Smooth muscle cell of the brain vasculature (primary cell): ENCODE measurements around the gene ZNF808.
"Not testable (repeated sequence)": the region's sequence is repeated elsewhere in the genome, so short reads cannot be mapped to it uniquely, and the experiment has no call there.

Experiments
- DNase-seq: peaks from one replicate; pipeline ENCODE4 v3.0.0-alpha.2; 2012; ENCODE audit warnings: low read depth, low spot score

The ZNF808 gene

DNA sequence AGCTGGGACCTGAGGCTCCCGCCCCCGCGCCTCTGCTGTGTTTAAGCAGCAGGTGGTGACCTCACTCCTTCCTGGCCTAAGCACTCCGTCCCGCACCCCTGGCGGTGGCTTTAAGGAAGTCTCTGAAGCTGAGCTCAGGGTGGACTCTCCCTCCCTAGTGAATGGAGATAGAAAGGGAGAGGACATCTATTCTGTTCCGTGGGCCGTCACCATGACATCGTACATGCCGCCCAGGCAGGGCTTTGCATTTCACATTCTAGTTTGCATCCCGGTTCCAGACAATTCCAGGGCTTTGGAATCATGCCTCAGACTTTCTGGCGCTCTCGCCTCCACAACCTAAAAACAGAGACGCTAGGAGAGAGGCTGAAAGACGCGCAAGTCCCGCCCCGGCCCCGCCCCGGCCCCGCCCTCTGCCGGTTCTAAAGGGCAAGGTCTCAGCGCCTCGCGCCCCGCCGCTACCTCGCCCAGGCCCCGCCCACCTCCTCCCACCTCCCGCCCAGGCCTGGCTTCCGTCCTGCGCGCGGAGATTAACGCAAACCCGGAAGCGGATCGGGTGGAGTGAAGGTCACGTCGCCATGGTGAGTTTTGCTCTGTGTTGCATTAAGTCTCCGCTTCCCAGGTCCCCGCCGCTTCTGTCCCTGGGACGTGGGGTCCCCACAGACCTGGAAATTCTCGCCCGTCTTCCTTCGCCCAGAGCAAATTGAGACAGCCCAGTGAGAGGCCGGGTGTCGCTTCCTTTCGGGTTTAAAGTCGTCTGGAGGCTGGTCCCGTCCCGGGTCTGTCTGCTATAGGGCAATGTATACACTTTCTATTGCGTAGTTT, at the start of gene ZNF808:
ZNF808 (plus strand) TSS at position 535 of the 822 bp plus-strand sequence. CDS start 15,617 bp downstream, outside the sequence.
- DNase-seq = peak; percentile 39

DNA sequence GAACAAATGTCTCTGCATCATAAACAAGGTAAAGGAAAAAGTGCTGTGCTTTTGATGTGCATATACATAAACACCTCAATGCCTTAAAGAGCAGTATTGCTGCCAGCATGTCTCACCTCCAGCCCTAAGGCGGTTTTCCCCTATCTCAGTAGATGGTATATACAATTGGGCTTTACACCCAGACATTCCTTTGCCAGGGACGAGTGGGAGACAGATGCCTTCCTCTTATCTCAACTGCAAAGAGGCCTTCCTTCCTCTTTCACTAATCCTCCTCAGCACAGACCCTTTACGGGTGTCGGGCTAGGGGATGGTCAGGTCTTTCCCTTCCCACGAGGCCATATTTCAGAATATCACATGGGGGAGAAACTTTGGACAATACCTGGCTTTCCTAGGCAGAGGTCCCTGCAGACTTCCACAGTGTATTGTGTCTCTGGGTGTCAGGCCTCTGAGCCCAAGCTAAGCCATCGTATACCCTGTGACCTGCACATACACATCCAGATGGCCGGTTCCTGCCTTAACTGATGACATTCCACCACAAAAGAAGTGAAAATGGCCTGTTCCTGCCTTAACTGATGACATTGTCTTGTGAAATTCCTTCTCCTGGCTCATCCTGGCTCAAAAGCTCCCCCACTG, 43.2 kb upstream of the ZNF808 start:
- DNase-seq = not testable (repeated sequence)

- DNase-seq = not testable (repeated sequence)
Measured at GRCh38 chr19:52485064-52485463, 42.4 kb upstream of the ZNF808 start.

- not testable (repeated sequence) for DNase-seq
Measured at GRCh38 chr19:52485561-52486240, 41.8 kb upstream of the ZNF808 start.

DNA sequence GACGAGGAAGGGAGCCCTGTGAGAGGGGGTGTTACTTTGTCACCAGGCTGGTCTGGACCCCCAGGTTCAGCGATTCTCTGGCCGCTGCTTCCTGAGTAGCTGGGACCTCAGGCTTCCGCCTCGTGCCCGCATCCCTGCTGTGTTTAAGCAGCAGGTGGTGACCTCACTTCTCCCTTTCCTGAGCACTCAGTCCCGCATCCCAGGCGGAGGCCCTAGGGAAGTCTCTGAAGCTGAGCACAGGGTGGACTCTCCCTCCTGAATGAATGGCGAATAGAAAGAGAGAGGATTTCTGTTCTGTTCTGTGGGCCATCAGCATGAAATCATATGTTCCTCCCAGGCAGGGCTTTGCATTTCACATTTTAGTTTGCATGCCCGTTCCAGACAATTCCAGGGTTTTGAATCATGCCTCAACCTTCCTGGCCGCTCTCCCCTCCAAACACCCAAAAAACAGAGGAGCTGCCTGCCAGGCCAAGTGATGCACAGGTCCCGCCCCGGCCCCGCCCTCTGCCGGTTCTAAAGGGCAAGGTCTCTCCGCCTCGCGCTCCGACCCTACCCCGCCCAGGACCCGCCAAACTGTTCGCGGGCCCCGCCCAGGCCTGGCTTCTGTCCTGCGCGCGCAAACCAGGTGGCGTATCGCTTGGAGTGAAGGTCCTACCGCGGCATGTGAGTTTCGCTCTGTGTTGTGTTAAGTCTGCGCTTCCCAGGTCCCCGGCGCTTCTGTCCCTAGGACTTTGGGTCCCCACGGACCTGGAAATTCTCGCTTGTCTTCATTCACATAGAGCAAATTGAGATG, 35.1 kb upstream of the ZNF808 start:
- DNase-seq = no peak

DNA sequence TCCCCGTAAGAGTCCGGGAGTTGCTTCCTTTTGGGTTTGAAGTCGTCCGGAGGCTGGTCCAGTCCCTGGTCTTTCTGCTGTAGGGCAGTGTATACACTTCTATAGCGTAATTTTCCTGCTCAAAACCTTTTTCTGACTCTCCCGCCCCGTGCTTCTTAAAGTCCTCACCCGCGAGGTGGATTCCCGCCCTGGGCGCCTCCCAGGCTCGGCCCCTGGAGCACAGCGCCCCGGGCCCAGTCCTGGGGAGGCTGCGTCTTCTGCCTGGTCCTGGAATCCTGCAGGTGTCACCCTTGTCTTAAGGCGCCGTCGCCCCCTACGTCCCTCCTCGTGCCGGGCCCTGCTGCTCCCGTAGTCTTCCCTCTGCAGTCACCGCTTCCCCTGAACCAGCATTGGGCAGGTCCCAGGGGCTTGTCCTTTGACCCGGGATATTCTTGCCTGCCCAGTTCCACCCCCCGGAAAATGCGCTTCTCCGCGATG, 34.4 kb upstream of the ZNF808 start:
- DNase-seq = no peak

DNA sequence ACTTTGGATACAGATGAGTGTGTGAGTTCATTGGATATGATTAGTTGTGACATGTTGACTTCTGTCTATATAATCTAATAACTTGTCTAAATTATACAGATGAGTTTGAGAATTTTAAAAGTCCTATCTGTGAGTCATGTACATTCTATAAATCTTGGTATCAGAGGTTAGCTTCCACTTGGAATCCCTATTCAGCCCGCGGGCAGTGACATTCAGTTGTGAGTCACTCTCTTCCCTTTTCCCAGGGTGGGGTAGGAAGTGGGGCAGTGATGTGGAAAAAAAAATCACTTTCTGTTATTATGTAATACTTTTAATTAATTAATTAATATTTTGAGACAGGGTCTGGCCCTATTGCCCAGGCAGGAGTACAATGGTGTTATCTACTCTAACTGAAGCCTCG, 33.0 kb upstream of the ZNF808 start:
- no peak for DNase-seq

DNA sequence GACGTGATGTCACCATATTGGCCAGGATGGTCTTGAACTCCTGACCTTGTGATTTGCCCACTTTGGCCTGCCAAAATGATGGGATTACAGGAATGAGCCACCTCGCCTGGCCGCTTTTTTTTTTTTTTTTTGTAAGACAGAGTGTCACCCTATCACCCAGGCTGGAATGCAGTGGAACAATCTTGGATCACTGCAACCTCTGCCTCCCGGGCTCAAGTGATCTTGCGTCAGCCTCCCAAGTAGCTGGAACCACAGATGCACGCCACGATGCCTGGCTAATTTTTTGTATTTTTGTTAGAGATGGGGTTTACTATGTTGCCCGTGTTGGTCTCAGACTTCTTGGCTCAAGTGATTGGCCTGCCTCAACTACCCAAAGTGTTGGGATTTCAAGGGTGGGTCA, 28.9 kb upstream of the ZNF808 start:
- DNase-seq = no peak

DNA sequence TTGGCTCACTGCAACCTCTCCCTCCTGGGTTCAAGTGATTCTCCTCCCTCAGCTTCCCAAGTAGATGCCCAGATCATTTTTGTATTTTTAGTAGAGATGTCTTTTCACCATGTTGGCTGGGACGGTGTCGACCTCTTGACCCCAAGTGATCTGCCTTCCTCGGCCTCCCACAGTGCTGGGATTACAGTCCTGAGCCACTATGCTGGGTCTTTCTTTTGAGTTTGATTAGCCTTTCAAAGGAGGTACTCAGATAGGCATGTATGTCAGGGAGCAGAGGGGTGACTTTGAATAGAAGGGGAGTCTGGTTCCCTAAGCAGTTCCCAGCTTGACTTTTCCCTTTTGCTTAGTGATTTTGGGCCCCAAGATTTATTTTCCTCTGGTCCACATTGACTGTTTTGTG, 27.0 kb upstream of the ZNF808 start:
- not testable (repeated sequence) for DNase-seq

GRCh38 chr19:52500991-52501390, 26.5 kb upstream of the ZNF808 start:
- DNase-seq = not testable (repeated sequence)

GRCh38 chr19:52507266-52507665, 20.2 kb upstream of the ZNF808 start:
- DNase-seq = no peak

- DNase-seq = no peak
Measured at GRCh38 chr19:52516191-52516590, 11.3 kb upstream of the ZNF808 start.

DNA sequence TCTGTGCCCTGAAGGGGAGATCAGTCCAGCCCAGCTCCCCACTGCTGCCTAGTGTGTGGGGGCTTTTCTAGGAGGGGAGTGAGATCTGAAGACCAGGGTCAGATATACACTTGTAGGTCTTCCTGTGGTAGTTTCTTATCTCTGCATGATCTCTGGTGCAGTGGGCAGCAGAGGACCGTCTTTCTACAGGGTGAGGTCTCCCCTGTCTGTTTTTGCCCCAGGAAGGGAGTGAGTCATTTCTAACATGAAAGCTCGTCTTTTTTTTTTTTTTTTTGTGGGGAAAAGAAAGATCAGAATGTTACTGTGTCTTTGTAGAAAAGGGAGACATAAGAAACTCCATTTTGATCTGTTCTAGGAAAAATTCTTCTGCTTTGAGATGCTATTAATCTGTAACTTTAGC, 8.8 kb upstream of the ZNF808 start:
- DNase-seq = no peak

DNA sequence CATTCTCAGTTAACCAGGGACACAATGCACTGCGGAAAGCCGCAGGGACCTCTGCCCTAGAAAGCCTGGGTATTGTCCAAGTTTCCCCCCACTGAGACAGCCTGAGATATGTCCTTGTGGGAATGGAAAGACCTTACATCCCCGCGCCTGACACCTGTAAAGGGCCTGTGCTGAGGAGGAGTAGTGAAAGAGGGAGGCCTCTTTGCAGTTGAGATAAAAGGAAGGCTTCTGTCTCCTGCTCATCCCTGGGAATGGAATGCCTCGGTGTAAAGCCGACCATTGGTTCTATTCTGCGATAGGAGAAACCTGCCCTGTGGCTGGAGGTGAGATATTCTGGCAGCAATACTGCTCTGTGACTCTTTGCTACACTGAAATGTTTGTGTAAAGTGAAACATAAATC, 8.3 kb upstream of the ZNF808 start:
- DNase-seq = not testable (repeated sequence)

DNA sequence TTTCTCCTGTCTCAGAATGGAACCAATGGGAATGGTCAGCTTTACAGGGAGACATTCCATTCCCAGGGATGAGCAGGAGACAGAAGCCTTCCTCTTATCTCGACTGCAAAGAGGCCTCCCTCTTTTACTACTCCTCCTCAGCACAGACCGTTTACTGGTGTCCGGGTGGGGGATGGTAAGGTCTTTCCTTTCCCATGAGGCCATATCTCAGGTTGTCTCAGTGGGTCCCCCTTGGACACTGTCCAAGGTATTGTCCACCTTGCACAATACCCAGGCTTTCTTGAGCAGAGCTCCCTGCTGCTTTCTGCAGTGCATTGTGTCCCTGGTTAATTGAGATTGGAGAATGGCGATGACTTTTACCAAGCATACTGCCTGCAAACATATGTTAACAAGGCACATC, 7.5 kb upstream of the ZNF808 start:
- DNase-seq = no peak

DNA sequence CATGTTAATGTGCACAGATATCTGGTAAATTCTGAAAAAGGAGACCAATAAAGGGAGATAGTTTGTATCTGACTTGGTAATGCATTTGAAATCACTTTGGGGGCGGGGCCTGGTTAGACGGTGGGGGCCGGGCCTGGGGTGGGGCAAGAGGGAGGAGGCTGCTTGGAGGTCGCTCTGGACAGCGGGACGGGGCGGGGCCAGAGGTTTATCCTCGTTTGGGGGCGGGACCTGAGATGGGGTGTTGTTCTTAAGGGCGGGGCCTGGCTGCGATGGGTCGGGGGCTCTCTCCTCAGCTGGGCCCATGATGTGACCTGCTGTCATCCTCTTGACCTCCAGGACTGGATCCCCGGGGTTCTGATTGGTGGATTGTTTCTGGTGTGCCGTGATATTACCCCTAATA, 4.9 kb upstream of the ZNF808 start:
- no peak for DNase-seq

GRCh38 chr19:52524086-52524485, 3.4 kb upstream of the ZNF808 start:
- DNase-seq = no peak

DNA sequence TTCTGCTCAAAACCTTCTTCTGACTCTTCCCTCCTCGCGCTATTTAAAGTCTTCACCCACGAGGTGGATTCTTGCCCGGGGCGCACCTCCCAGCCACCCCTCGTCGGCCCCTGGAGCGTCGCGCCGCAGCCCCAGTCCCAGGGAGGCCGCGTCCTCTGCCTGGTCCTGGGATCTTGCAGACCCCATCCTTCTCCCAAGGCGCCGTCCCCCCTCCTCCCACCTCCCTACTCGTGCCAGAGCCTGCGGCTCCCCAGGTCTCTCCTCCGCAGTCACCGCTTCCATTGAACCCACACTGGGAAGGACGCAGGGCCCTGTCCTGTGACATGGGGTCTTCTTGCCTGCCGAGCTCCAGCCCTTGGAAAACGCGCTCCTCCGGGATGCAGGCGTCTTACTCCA, 486 bp downstream of the ZNF808 start:
- DNase-seq = no peak

- DNase-seq = no peak
Measured at GRCh38 chr19:52532480-52532879, 5.0 kb downstream of the ZNF808 start.

DNA sequence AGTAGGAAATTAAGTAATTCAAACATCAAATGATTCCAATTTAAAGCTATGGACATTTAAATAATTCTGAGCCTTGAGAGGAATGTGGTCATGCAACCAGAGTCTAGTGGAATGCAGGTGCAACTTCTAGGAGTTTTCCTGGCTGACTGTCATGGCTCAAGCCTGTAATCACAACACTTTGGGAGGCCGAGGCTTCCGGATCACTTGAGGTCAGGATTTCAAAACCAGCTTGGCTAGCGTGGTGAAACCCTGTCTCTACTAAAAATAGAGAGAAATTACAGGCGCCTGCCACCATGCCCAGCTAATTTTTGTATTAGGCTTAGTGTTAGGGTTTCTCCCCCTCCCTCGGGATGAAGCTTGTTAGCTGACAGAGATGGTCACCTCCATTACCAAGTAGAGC, 6.4 kb downstream of the ZNF808 start:
- no peak for DNase-seq

DNA sequence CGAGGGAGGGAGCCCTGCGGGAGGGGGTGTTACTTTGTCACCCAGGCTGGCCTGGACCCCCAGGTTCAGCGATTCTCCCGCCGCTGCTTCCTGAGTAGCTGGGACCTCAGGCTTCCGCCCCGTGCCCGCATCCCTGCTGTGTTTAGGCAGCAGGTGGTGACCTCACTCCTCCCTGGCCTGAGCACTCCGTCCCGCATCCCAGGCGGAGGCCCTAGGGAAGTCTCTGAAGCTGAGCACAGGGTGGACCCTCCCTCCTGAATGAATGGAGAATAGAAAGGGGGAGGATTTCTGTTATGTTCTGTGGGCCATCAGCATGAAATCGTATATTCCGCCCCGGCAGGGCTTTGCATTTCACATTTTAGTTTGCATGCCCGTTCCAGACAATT, 7.9 kb downstream of the ZNF808 start:
- not testable (repeated sequence) for DNase-seq
